ENCODE measurements around the gene PPP1R36. TPM values are rescaled to one million over a fixed set of nuclear protein-coding genes. Genes with fewer than 3 reads are reported as not detected.

Gene PPP1R36
- polyA plus RNA-seq (2011; rRNA removed), result 0.26 and 0.47 TPM in 2 replicates
- 0.05 TPM in 1 of 2 replicates, not detected in the other for polyA plus RNA-seq (2012; cell fraction: cytosol; rRNA removed)
- 0.06 TPM in 1 of 2 replicates, not detected in the other for polyA plus RNA-seq (2012; cell fraction: nucleus; rRNA removed)
- 0.08 to 0.48 TPM (median 0.21 TPM) in 3 replicates for polyA plus RNA-seq (2017; fragmentation: RNase III; extraction: RNeasy Plus Mini Kit Qiagen cat#74134 plus additional on column Dnase treatment)
- polyA minus RNA-seq (2011; rRNA and poly(A)+ RNA removed), result 1.2 TPM in 1 of 2 replicates, not detected in the other

- peak within 1 kb of the TSS; percentile 49 for H3K4me2 ChIP-seq
- WGBS (ENCODE audit: missing lambda C conversion rate), result 66% methylated on average over 53 of the region's 54 CpGs
- no peaks in the 10 kb centered on the region for H3K9me3 ChIP-seq
These were observed at the start of gene PPP1R36 for GRCh38 chr14:64549791-64550620. TSS of gene PPP1R36 (plus strand) at chr14:64549961. CDS start at chr14:64549998, 37 bp downstream.

GRCh38 chr14:64500088-64500487 lies 49.7 kb upstream of the PPP1R36 start:
- TF ChIP-seq MYC (IDR thresholded peaks at IDR 0.05; ENCODE audit: borderline replicate concordance, low read length), result no peak
- Histone ChIP-seq H3K4me3 (no peak overlapping the region), H3K4me1 (peaks cover 30% of the 10 kb centered on the region), H3K9me3 (no peaks in the 10 kb centered on the region), H3K27ac (no peak overlapping the region; a peak in 1 of 6 replicates), H3K4me2 (peak overlapping the region; percentile 87)
- ATAC-seq (no peak), DNase-seq (ENCODE audit: low read depth in 1 of 2, low spot score in 1 of 2) (no peak), FAIRE-seq (no peak)
- CTCF ChIA-PET, result interaction anchor here (0.6 kb wide), 1 partner anchor 36 kb away, joined by 3 read pairs; no protein-coding TSS in a partner anchor
- POLR2A ChIA-PET, result no interaction called here
- 100% methylated on average over 1 of the region's 1 CpG for WGBS (ENCODE audit: missing lambda C conversion rate)

More at GRCh38 chr14:64549791-64550620, at the start of gene PPP1R36:
- Histone ChIP-seq H3K4me1 (peaks cover 6% of the 10 kb centered on the region; the same call in 2 of the 3 replicates), H3K4me3 (no peak within 1 kb of the TSS), H3K27ac (peak within 1 kb of the TSS; percentile 6 to 59; a peak in 3 of 6 replicates)
- ATAC-seq, result peak; percentile 31 to 72; a peak in 4 of 6 replicates
- TF ChIP-seq HES2 (IDR thresholded peaks at IDR 0.05), result no peak
- TF ChIP-seq MAX (IDR thresholded peaks at IDR 0.05), result peak; percentile 40; the same call in 1 of the 2 replicates
- peak; percentile 28; the same call in 1 of the 2 replicates for TF ChIP-seq E2F6 (IDR thresholded peaks at IDR 0.05; ENCODE audit: borderline replicate concordance, low read depth)
- no peak for FAIRE-seq
- no peak for DNase-seq (ENCODE audit: low read depth in 1 of 2, low spot score in 1 of 2)
- ChIA-PET POLR2A (interaction anchor here (2.4 kb wide), 1 partner anchor 10 kb away, joined by 16 read pairs; the partner anchor contains the start of gene HSPA2), CTCF (interaction anchor here (1.2 to 2.3 kb wide), 4 partner anchors 10 to 87 kb away, joined by 3 to 14 read pairs (median 6); partner anchors contain the start of gene HSPA2)

GRCh38 chr14:64501411-64502171 lies 48.2 kb upstream of the PPP1R36 start:
- Histone ChIP-seq H3K4me1 (peaks cover 35% of the 10 kb centered on the region), H3K27ac (peak overlapping the region; percentile 96 to 97), H3K4me3 (peak overlapping the region; percentile 76), H3K9me3 (no peaks in the 10 kb centered on the region), H3K4me2 (peak overlapping the region; percentile 87)
- TF ChIP-seq HOXB5 (CRISPR knock-in tag; IDR thresholded peaks at IDR 0.05) (no peak), CEBPB (IDR thresholded peaks at IDR 0.05) (peak; percentile 83 to 92; a peak in 3 of 4 replicates)
- ChIA-PET CTCF (interaction anchor here (0.6 to 2.4 kb wide), 6 partner anchors 9 to 150 kb away, joined by 3 to 13 read pairs (median 6); no protein-coding TSS in a partner anchor), POLR2A (no interaction called here)
- ATAC-seq (no peak), FAIRE-seq (no peak), DNase-seq (ENCODE audit: low read depth in 1 of 2, low spot score in 1 of 2) (peak in 1 of 2 experiments; percentile 53)
- WGBS (ENCODE audit: missing lambda C conversion rate), result 28% methylated on average over 8 of the region's 8 CpGs

GRCh38 chr14:64502456-64502855 lies 47.3 kb upstream of the PPP1R36 start:
- no peak for ATAC-seq
- no peak for TF ChIP-seq CEBPB (IDR thresholded peaks at IDR 0.05)
- no peak for TF ChIP-seq RARB (CRISPR knock-in tag; IDR thresholded peaks at IDR 0.05)
- no peak for TF ChIP-seq GATA3 (IDR thresholded peaks at IDR 0.05; ENCODE audit: borderline replicate concordance)
- TF ChIP-seq KDM5A (IDR thresholded peaks at IDR 0.05), result no peak
- no peak for TF ChIP-seq ELK1 (IDR thresholded peaks at IDR 0.05; ENCODE audit: low read depth, low read length)
- TF ChIP-seq MAFK (IDR thresholded peaks at IDR 0.05; ENCODE audit: partially characterized antibody), result no peak
- TF ChIP-seq BCL3 (IDR thresholded peaks at IDR 0.05), result no peak
- TF ChIP-seq FOSB (CRISPR knock-in tag; IDR thresholded peaks at IDR 0.05), result no peak
- TF ChIP-seq ATOH8 (CRISPR knock-in tag; IDR thresholded peaks at IDR 0.05; ENCODE audit: low read depth), result no peak
- TF ChIP-seq KDM1A (IDR thresholded peaks at IDR 0.05; ENCODE audit: low read depth), result no peak
- no peak for TF ChIP-seq MAX (IDR thresholded peaks at IDR 0.05)
- TF ChIP-seq RFX5 (IDR thresholded peaks at IDR 0.05), result no peak
- TF ChIP-seq EP300 (IDR thresholded peaks at IDR 0.05), result no peak
- Histone ChIP-seq H3K4me3 (peak overlapping the region; percentile 76), H3K9me3 (no peaks in the 10 kb centered on the region), H3K27ac (peak overlapping the region; percentile 96 to 97), H3K4me2 (peak overlapping the region; percentile 87), H3K4me1 (peaks cover 43% of the 10 kb centered on the region)
- POLR2A ChIA-PET, result no interaction called here
- DNase-seq (ENCODE audit: low read depth in 1 of 2, low spot score in 1 of 2), result no peak
- CTCF ChIA-PET, result interaction anchor here (0.8 to 2.4 kb wide), 6 partner anchors 9 to 134 kb away, joined by 3 to 13 read pairs (median 6); partner anchors contain the start of gene HSPA2
- FAIRE-seq, result no peak
- WGBS (ENCODE audit: missing lambda C conversion rate), result 19% methylated on average over 6 of the region's 6 CpGs

All from A549 (cell line).